ENCODE results near the gene POLN.
A peak's percentile ranks its signal among the peaks of the same experiment; 100 is the strongest.

POLN gene

DNA sequence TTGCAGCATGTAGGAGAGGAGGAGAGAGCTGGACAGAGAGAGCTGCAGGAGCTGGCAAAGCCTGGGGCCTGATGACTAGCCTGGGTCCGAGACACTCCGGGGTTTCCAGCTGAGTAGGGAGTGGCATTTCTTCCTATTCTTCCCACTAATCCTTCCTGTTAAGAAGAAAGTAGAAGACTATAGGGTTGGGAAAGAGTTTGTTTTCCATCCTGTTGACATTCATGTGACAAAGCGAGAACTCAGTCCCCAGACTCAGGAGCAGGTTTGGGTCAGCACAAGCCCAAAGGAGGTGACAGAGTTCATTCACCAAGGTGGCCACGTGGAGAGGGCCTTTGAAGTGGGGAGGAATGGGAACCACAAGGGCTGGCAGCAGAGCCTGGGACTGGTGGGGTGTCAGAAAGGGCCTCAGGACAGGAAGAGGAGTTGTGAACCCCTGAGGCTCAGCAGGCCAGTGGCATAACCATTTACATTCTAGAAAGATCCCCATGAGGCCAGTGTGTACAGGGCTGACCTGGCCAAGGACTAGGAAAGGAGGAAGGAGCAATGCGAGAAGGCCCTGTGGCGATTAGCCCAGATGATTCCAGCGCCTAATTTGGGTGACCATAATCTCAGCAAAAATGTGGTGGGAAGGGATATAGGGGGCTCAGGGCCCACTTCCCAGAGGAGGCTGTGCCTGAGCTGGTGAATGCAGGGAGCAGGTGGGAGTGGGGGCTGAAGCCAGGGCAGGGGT is 3.3 kb upstream of the POLN start:
- peak; percentile 3 for DNase-seq (ENCODE audit: low read depth)
- TF ChIP-seq, protein P1, sequence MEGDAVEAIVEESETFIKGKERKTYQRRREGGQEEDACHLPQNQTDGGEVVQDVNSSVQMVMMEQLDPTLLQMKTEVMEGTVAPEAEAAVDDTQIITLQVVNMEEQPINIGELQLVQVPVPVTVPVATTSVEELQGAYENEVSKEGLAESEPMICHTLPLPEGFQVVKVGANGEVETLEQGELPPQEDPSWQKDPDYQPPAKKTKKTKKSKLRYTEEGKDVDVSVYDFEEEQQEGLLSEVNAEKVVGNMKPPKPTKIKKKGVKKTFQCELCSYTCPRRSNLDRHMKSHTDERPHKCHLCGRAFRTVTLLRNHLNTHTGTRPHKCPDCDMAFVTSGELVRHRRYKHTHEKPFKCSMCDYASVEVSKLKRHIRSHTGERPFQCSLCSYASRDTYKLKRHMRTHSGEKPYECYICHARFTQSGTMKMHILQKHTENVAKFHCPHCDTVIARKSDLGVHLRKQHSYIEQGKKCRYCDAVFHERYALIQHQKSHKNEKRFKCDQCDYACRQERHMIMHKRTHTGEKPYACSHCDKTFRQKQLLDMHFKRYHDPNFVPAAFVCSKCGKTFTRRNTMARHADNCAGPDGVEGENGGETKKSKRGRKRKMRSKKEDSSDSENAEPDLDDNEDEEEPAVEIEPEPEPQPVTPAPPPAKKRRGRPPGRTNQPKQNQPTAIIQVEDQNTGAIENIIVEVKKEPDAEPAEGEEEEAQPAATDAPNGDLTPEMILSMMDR (IDR thresholded peaks at IDR 0.05; ENCODE audit: insufficient read depth, low read depth, low read length, missing control alignments) = no peak
- no peak overlapping the region for H3K4me3 ChIP-seq (ENCODE audit: low read depth, low read length)

DNA sequence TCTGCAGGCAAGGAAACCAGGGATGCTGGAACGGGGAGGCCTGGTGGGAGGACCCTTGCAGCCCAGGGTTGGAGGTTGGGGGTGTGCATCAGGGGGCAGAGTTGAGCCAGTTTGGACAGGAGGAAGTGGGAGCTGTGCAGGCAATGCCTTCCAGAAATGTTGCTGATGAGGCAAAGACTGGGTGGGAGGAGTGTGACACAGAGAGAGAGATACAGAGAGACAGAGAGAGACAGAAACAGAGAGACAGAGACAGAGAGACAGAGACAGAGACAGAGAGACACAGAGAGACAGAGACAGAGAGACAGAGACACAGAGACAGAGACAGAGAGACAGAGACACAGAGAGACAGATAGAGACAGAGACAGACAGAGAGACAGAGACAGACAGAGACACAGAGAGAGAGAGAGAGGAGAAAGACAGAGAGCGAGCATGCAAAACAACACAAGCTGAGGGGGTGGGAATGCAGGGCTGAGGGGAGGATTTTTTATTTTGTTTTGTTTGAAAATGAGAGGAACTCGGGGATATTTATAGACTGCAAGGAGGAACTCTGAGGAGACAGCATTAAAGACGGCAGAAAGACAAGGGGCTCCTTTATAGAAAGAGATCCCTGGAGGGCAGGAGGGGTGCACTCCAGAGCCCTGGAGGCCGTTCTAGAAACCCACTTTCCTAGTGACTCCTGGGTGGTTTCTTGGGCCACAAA is 1.9 kb upstream of the POLN start:
- TF ChIP-seq, protein P1 (IDR thresholded peaks at IDR 0.05; ENCODE audit: insufficient read depth, low read depth, low read length, missing control alignments) = peak; percentile 1
- DNase-seq (ENCODE audit: low read depth) = peak; percentile 29
- H3K4me3 ChIP-seq (ENCODE audit: low read depth, low read length) = no peak overlapping the region

DNA sequence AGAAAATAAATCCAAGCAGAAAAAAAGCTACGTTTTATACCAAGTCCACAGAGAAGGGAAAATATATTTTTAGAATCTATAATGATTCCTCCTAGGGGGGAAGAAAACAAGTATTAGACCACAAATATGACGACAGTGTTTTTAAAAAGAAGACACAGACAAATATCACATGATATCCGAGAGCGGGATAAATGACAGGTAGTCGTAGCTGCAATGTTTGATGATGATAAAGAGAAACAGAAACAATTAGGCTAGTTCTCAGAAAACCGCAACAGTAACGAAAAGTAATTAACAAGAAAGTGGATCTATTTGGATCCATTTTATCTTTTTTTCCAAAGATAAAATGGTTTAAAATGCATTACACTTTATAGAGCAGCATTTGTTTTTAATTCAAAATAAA is 918 bp downstream of the POLN start:
- peak overlapping the region; percentile 92 for H3K4me3 ChIP-seq (ENCODE audit: low read depth, low read length)
- TF ChIP-seq, protein P1 (IDR thresholded peaks at IDR 0.05; ENCODE audit: insufficient read depth, low read depth, low read length, missing control alignments) = no peak
- DNase-seq (ENCODE audit: low read depth) = no peak

DNA sequence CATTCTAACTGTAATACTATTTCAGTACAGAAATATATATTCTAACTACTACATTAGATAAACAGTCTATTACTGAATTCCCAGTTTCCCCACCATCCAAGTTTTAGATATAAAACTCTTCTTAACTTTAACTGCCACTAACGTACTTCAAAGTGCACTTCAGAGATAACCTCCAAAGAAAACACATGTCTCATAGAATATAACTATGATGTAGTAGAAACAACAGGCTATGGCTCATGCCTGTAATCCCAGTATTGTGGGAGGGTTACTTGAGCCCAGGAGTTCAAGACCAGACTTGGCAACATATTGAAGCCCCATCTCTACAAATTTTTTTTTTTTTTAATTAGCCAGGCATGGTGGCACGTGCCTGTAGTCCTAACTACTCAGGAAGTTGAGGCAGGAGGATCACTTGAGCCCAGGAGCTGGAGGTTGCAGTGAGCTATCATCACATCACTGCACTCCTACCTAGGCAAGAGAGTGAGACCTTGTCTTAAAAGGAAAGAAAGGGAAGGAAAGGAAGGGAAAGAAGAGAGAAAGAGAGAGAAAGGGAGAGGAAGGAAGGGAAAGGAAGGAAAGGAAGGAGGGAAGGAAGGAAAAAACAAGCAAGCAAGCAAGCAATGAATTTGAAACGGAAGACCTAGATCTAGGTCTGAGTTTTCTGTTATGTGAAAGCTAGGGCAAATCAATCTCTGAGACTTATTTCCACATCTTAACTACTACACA is 4.8 kb downstream of the POLN start:
- no peak overlapping the region for H3K4me3 ChIP-seq (ENCODE audit: low read depth, low read length)
- TF ChIP-seq, protein P1 (IDR thresholded peaks at IDR 0.05; ENCODE audit: insufficient read depth, low read depth, low read length, missing control alignments) = no peak
- no peak for DNase-seq (ENCODE audit: low read depth)

DNA sequence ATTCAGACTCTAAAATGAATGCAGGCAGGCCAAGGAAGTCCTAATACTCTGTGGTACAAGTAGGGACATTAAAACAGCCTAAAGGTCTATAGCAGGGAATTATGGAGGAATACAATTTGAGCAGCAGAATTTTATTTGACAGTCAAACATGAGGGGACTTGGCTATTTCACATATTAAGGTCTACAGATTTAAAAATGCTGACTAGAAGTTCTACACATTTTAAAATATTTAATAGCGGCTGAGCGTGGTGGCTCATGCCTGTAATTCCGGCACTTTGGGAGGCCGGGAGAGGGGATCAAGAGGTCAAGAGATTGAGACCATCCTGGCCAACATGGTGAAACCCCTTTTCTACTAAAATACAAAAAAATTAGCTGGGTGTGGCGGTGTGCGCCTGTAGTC is 10.8 kb downstream of the POLN start:
- no peak for DNase-seq (ENCODE audit: low read depth)
- no peak overlapping the region for H3K4me3 ChIP-seq (ENCODE audit: low read depth, low read length)
- TF ChIP-seq, protein P1 (IDR thresholded peaks at IDR 0.05; ENCODE audit: insufficient read depth, low read depth, low read length, missing control alignments) = no peak

DNA sequence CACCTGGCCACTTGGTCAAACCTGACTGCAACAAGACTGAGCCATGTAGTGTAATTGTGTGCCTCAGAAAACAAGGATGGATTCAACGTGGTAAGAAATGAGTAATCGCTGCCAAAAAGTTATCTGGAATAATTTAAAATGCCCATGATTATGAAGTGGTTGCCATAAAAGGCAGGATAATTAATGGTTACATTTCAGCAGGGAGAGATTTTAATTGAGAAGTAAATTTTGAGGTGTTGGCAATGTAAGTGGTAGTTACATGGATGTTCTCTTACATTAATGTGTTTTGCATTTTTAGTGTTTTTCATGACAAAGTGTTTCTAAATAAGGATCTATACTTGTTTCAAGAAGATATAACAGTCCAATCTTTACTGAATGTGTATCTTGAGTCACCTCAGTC is 15.7 kb downstream of the POLN start:
- no peak overlapping the region for H3K4me3 ChIP-seq (ENCODE audit: low read depth, low read length)
- DNase-seq (ENCODE audit: low read depth) = no peak
- TF ChIP-seq, protein P1 (IDR thresholded peaks at IDR 0.05; ENCODE audit: insufficient read depth, low read depth, low read length, missing control alignments) = no peak

All from GM12865 (cell line).